ENCODE measurements around the gene AGAP1.

GRCh38 chr2:235914756-235915155 is 420.9 kb downstream of the AGAP1 start:
- TF ChIP-seq CTCF (conservative IDR thresholded peaks at IDR 0.05; ENCODE audit: low read length): no peak
- TF ChIP-seq EZH2phosphoT487 (IDR thresholded peaks at IDR 0.05; ENCODE audit: borderline replicate concordance, low read depth, low read length): no peak

Data from OCI-LY7 (cell line).